HG03558 (cell line): Measurements from ENCODE around the gene DLEC1.
"Not testable (repeated sequence)": the region's sequence is repeated elsewhere in the genome, so short reads cannot be mapped to it uniquely, and the experiment has no call there.

ENCODE experiments used
- ATAC-seq: cut with Tn5 transposase; IDR thresholded peaks from one replicate; pipeline ENCODE4 v1.9.1; 2021; ENCODE audit warnings: moderate number of reproducible peaks; ENCODE audit not compliant: unreplicated experiment; ENCODE audit errors: extremely low read depth

DLEC1 gene

GRCh38 chr3:38148311-38148882, 109.4 kb downstream of the DLEC1 start:
- no peak for ATAC-seq

DNA sequence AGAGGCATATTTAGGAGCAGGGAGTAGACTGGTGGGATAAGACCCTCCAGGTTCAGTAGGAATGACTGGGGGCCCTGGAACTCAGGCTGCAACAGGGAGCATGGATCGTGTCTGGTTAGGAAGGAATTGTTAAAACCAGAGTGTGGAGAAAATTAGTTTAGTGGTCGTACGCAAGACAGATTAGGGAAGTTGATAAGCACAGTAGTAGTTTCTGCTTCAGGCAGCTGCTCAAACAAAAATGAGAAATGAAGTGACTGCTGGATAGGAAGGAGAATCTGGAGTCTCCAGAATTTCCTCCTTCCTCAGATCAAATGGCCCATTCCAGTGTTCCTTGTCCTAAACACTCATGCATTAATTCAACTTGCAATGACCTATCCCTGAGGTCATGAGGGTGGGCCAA, 110.7 kb downstream of the DLEC1 start:
- ATAC-seq = no peak

GRCh38 chr3:38150780-38151528, 111.9 kb downstream of the DLEC1 start:
- ATAC-seq = no peak

DNA sequence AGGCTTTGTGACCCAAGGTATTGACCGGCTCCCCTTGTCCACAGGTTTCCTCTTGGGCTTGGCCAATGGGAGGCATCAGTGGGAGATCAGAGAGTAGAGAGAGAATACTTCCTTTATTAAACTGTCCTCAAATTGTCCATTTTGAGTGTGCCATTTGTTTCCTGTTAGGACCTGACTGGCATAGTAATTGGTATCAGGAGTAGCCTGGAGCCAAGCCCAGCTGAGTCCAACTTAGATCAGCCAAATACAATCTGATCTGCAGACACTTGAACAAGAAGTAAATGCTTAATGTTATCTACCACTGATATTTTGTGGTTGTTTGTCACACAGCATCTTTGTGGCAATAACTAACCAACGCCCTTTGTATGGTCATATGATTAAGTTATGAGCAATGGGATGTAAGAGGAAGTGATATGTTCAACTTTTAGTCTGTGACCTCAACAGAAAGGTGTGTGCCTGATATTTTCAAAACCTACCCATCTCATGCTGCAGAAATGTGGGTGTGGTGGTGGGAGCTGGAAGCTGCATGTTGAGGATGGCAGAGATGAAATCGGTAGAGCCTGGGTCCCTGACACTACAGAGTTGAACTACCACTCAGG, 112.8 kb downstream of the DLEC1 start:
- ATAC-seq = no peak

- no peak for ATAC-seq
Measured at GRCh38 chr3:38152609-38153008, 113.6 kb downstream of the DLEC1 start.

DNA sequence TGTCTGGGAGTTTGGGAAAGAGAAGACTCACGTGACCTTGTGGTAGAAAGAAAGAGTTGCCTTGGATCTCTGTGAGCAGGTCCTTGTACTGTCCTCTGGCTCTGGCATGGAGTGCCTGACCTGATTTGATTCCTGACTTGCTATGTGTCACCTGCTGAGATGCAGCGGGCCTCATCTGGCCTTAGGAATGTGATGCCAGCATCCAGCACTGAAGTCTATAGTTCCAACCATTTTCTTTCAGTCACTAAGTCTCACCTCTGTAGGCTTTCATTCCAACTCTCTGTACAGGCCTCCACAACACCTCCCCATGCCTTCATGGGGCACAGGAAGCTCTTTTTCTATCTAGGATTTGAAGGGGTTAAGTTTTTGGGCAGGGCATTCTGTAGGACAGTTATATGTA, 114.2 kb downstream of the DLEC1 start:
- no peak for ATAC-seq

- no peak for ATAC-seq
Measured at GRCh38 chr3:38154033-38154494, 115.1 kb downstream of the DLEC1 start.

GRCh38 chr3:38154625-38155255, 115.7 kb downstream of the DLEC1 start:
- ATAC-seq = no peak

GRCh38 chr3:38155825-38156224, 116.8 kb downstream of the DLEC1 start:
- no peak for ATAC-seq

DNA sequence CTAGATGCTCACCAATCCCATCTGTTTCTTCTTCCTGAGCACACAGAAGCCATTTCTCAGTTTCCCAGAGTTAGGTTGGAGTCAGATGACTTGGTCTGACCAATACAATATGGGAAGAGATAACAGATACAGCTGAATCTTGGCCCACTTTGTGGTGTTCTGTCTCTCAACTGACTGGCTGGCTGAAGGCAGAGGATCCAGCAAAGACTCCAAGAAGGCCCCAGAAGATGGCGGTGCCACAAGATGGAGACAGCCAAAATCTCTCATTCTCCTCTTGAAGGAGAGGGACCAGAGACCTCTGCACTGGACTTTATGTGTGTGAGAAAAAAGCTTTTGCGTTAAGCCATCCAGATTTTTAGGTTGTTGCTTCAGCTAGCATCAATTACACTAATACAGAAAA, 118.1 kb downstream of the DLEC1 start:
- ATAC-seq = no peak

GRCh38 chr3:38157595-38157994, 118.6 kb downstream of the DLEC1 start:
- no peak for ATAC-seq

- ATAC-seq = no peak
Measured at GRCh38 chr3:38158472-38158871, 119.5 kb downstream of the DLEC1 start.

GRCh38 chr3:38160704-38161103, 121.7 kb downstream of the DLEC1 start:
- ATAC-seq = not testable (repeated sequence)

- no peak for ATAC-seq
Measured at GRCh38 chr3:38163117-38163840, 124.3 kb downstream of the DLEC1 start.

- no peak for ATAC-seq
Measured at GRCh38 chr3:38163841-38164642, 125.0 kb downstream of the DLEC1 start.

DNA sequence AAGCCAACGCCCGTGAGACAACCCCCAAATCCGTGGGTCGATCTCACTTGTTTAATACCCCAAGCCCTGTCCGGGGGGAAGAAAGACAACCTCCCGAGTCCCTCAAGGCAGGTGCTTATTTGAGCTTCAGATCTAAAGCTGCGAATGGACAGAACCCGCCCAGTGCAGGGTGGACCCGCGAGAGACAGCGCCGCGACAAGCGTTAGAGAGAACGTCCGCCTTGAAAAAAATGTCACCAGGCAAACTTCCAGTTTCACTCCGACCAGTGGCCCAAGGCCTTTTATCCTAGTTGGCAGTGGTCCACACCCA, 125.6 kb downstream of the DLEC1 start:
- ATAC-seq = no peak

GRCh38 chr3:38164952-38165721, 126.1 kb downstream of the DLEC1 start, which contains the start of gene OXSR1:
Gene OXSR1 (plus strand): TSS chr3:38165537. CDS start chr3:38165877, 340 bp downstream.
- peak; percentile 92 for ATAC-seq

DNA sequence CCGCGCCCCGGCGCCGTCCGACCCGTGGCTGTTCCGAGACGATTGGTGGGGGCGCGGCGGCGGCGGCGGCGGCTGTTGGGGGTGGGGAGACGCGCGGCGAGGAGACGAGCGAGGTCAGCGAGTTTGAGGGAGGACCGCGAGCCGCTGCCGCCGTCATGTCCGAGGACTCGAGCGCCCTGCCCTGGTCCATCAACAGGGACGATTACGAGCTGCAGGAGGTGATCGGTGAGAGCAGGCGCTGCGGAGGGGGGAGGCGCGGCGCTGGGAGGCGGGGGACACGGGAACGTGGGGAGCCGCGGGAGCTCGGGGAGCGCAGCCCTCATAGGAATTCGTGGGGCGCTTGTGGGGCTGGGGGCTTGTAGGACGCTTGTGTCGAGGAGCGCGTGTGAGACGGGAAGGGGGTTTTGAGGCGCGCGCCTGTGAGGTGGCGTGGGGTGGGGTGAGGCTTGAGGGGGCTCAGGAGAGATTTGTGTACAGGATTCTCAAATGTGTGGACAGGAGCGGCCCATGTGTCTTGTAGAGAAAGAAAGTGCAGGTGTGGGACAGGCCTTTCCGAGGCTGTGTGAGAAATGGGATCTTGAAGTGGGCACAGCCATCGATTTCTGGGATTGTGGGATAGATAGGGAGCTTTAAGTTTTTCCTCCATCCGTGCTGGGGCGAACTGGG, 126.8 kb downstream of the DLEC1 start:
- no peak for ATAC-seq

DNA sequence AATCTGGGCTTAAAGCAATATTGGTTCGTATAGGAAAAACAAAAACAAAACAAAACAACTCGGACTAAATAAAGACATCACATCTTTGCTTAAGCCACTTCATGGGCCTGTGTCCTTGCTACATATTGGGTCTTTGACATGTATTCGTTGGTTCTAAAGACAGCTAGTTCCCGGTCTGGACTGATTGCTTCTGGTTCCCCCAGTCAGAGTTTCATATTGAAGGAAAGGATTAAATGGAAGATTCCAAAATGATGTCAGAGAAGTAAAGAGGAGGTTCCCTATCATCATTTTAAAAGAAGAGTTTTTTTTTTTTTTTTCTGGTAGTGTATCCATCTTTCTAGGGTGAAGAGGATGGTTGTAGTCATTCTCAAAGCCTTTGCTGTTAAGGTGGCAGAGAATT, 128.6 kb downstream of the DLEC1 start:
- ATAC-seq = no peak
